OCI-LY7 (cell line): ENCODE measurements around the gene TNNT1. TPM values are rescaled to one million over a fixed set of nuclear protein-coding genes. Genes with fewer than 3 reads are reported as not detected.

Experiments used
- BruUV-seq: library from RNA; stranded (reverse); fragments of 400-500 nt; replicated peaks from 2 replicates; lab custom pipeline; 2021; lab: Mats Ljungman, UMichigan
- CTCF ChIA-PET: fragments of 300-600 bp; sonication (Branson Sonifier 250); formaldehyde crosslinking; loops from one replicate; lab custom pipeline; 2022; ENCODE audit warnings: antibody characterized with exemption; ENCODE audit not compliant: unreplicated experiment; lab: Charles Lee
- POLR2A ChIA-PET: fragments of 300-600 bp; sonication (Branson Sonifier 250); formaldehyde crosslinking; loops from one replicate; lab custom pipeline; 2022; ENCODE audit warnings: antibody characterized with exemption; lab: Charles Lee
- DNase-seq: peaks from one replicate; pipeline ENCODE4 v3.0.0-alpha.2; 2015; ENCODE audit warnings: low spot score
- H2AFZ ChIP-seq: fragments of 200-600 bp; sonication (generic), shearing (Covaris generic); 2 replicates; pipeline ENCODE4 v1.6.1; 2014; ENCODE audit warnings: mild to moderate bottlenecking, antibody characterized with exemption, low read length, moderate library complexity
- H3K27ac ChIP-seq: fragments of 200-600 bp; sonication (generic); 2 replicates; pipeline ENCODE4 v1.5.1; 2014; ENCODE audit warnings: mixed run types, low read depth, mild to moderate bottlenecking, moderate library complexity, low read length, inconsistent platforms; ENCODE audit not compliant: poor library complexity, severe bottlenecking
- H3K36me3 ChIP-seq: fragments of 200-600 bp; sonication (generic); 2 replicates; pipeline ENCODE4 v1.6.1; 2014; ENCODE audit warnings: mild to moderate bottlenecking, antibody characterized with exemption, low read length, moderate library complexity, mixed read lengths; ENCODE audit not compliant: insufficient read depth
- H3K4me1 ChIP-seq: fragments of 200-600 bp; sonication (generic); 2 replicates; pipeline ENCODE4 v1.5.1; 2014; ENCODE audit warnings: mild to moderate bottlenecking, low read length; ENCODE audit not compliant: insufficient read depth, poor library complexity, severe bottlenecking
- H3K4me2 ChIP-seq: fragments of 200-600 bp; sonication (generic); 2 replicates; pipeline ENCODE4 v1.6.1; 2014; ENCODE audit warnings: mild to moderate bottlenecking, low read length
- H3K4me3 ChIP-seq: fragments of 200-600 bp; sonication (generic); 2 replicates; pipeline ENCODE4 v1.5.1; 2014; ENCODE audit warnings: mild to moderate bottlenecking, low read depth, low read length; ENCODE audit not compliant: poor library complexity, severe bottlenecking
- H3K79me2 ChIP-seq: fragments of 200-600 bp; sonication (generic); 2 replicates; pipeline ENCODE4 v1.6.1; 2016; ENCODE audit warnings: low read depth, mild to moderate bottlenecking, low read length, moderate library complexity, mixed read lengths; ENCODE audit not compliant: insufficient read depth
- H3K9me2 ChIP-seq: fragments of 200-600 bp; sonication (generic); 2 replicates; pipeline ENCODE4 v1.6.1; 2016; ENCODE audit warnings: mild to moderate bottlenecking, low read length, mixed read lengths; ENCODE audit not compliant: insufficient read depth
- H3K9me3 ChIP-seq: fragments of 200-600 bp; sonication (generic); 2 replicates; pipeline ENCODE4 v1.6.1; 2014; ENCODE audit warnings: mild to moderate bottlenecking, mixed run types, low read length, mixed read lengths
- H4K20me1 ChIP-seq: fragments of 200-600 bp; sonication (generic); 2 replicates; pipeline ENCODE4 v1.6.1; 2014; ENCODE audit warnings: mild to moderate bottlenecking, antibody characterized with exemption, low read length, moderate library complexity, mixed read lengths; ENCODE audit not compliant: insufficient read depth
- EZH2phosphoT487 ChIP-seq: fragments of 200-600 bp; sonication (generic); IDR thresholded peaks from 2 replicates; pipeline ENCODE4 v1.6.1; 2018; ENCODE audit warnings: low read depth, borderline replicate concordance, mild to moderate bottlenecking, mixed run types, antibody characterized with exemption, low read length, moderate library complexity, mixed read lengths
- intact Hi-C: fragments of 100-400 bp; cut with micrococcal nuclease; formaldehyde crosslinking; loops from one replicate; pipeline ENCODE4 v1.10.0; 2022; ENCODE audit not compliant: unreplicated experiment
- total RNA-seq, 2 experiments: library from RNA; depleted of rRNA in 1 of 2; stranded (reverse); fragments of >200 nt in 1 of 2; shearing (Covaris generic) in 1 of 2; gene quantifications; 2 replicates each; pipeline ENCODE4 v1.2.3, GENCODE V29; 2014 to 2022
- TF ChIP-seq, protein P1 (sequence below): fragments of 200-600 bp; sonication (generic); conservative IDR thresholded peaks from 2 replicates; pipeline ENCODE4 v1.5.1; 2014; ENCODE audit warnings: mild to moderate bottlenecking, antibody characterized with exemption, low read length, moderate library complexity, mixed read lengths

The TNNT1 gene
- total RNA-seq, 2 experiments from 2014 or later, result 11.2 to 21.9 TPM

GRCh38 chr19:55137915-55138314 is 11.1 kb downstream of the TNNT1 start:
- Histone ChIP-seq H3K27ac (no peak overlapping the region), H3K4me3 (no peak overlapping the region), H4K20me1 (no peaks in the 10 kb centered on the region), H3K9me3 (no peaks in the 10 kb centered on the region), H3K4me2 (no peak overlapping the region), H2AFZ (no peak overlapping the region), H3K9me2 (no peaks in the 10 kb centered on the region), H3K36me3 (no peaks in the 10 kb centered on the region), H3K79me2 (no peaks in the 10 kb centered on the region), H3K4me1 (peaks cover 45% of the 10 kb centered on the region)
- no peak for DNase-seq
- ChIA-PET POLR2A (no interaction called here), CTCF (no interaction called here)
- no TSS peak for BruUV-seq
- intact Hi-C loops, result no loop called here
- TF ChIP-seq, protein P1, sequence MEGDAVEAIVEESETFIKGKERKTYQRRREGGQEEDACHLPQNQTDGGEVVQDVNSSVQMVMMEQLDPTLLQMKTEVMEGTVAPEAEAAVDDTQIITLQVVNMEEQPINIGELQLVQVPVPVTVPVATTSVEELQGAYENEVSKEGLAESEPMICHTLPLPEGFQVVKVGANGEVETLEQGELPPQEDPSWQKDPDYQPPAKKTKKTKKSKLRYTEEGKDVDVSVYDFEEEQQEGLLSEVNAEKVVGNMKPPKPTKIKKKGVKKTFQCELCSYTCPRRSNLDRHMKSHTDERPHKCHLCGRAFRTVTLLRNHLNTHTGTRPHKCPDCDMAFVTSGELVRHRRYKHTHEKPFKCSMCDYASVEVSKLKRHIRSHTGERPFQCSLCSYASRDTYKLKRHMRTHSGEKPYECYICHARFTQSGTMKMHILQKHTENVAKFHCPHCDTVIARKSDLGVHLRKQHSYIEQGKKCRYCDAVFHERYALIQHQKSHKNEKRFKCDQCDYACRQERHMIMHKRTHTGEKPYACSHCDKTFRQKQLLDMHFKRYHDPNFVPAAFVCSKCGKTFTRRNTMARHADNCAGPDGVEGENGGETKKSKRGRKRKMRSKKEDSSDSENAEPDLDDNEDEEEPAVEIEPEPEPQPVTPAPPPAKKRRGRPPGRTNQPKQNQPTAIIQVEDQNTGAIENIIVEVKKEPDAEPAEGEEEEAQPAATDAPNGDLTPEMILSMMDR, result no peak
- no peak for TF ChIP-seq EZH2phosphoT487

GRCh38 chr19:55136399-55137102 is 12.5 kb downstream of the TNNT1 start:
- Histone ChIP-seq H3K27ac (no peak overlapping the region), H3K79me2 (no peaks in the 10 kb centered on the region), H3K4me1 (peaks cover 49% of the 10 kb centered on the region), H3K9me2 (no peaks in the 10 kb centered on the region), H3K4me2 (no peak overlapping the region), H3K36me3 (no peaks in the 10 kb centered on the region), H4K20me1 (no peaks in the 10 kb centered on the region), H3K9me3 (no peaks in the 10 kb centered on the region), H3K4me3 (no peak overlapping the region), H2AFZ (no peak overlapping the region)
- no peak for TF ChIP-seq EZH2phosphoT487
- TF ChIP-seq, protein P1, result no peak
- no TSS peak for BruUV-seq
- DNase-seq, result no peak
- intact Hi-C loops, result no loop called here
- ChIA-PET POLR2A (interaction anchor here (0.6 kb wide), 1 partner anchor 267 kb away, joined by 3 read pairs; no protein-coding TSS in a partner anchor), CTCF (interaction anchor here (0.6 kb wide), 1 partner anchor 62 kb away, joined by 3 read pairs; no protein-coding TSS in a partner anchor)

DNA sequence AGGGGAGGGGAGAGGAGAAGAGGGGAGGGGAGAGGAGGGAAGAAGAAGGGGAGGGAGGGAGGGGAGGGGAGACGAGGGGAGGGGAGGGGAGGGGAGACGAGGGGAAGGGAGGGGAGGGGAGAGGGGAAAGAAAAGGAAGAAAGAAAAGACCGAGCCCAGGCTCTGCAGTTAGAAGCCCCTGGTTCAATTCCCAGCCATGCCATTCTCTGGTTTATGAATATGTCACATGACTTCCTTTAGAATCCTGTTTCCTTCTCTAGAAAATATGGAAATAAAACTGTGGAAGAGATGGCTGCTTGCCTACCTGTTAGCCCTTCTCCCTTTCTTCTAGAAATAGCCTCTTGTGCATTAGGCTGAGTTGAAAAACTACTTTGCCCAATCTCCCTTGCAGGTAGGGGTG is 14.3 kb downstream of the TNNT1 start:
- intact Hi-C loops, result loop anchor here (1.0 kb wide), 1 partner anchor 21 kb away; no protein-coding TSS in a partner anchor
- no TSS peak for BruUV-seq
- CTCF ChIA-PET, result no interaction called here

More for the DNA sequence above, 14.3 kb downstream of the TNNT1 start:
- Histone ChIP-seq H2AFZ (no peak overlapping the region; the same call in 1 of the 2 replicates), H3K79me2 (no peaks in the 10 kb centered on the region), H3K27ac (peak overlapping the region; percentile 52), H3K4me1 (peaks cover 47% of the 10 kb centered on the region), H3K36me3 (no peaks in the 10 kb centered on the region), H3K4me3 (no peak overlapping the region), H3K4me2 (peak overlapping the region; percentile 45), H3K9me3 (no peaks in the 10 kb centered on the region), H4K20me1 (no peaks in the 10 kb centered on the region), H3K9me2 (no peaks in the 10 kb centered on the region)
- TF ChIP-seq, protein P1, result no peak
- no peak for TF ChIP-seq EZH2phosphoT487
- POLR2A ChIA-PET, result no interaction called here
- DNase-seq, result peak; percentile 31
